ENCODE data around the gene SMC2. TPM values are rescaled to one million over a fixed set of nuclear protein-coding genes. Genes with fewer than 3 reads are reported as not detected.

SMC2 gene
- total RNA-seq, 2 donors from 2014 or later: 7.9 to 11.0 TPM

- no peak for DNase-seq (ENCODE audit: low spot score)
- no peaks in the 10 kb centered on the region for H3K27me3 ChIP-seq (replicated peaks; ENCODE audit: insufficient read depth)
- H3K27ac ChIP-seq: no peak overlapping the region
- H3K4me3 ChIP-seq: no peak overlapping the region
- no peak for TF ChIP-seq CTCF (IDR thresholded peaks at IDR 0.05)
- no peak for TF ChIP-seq POLR2AphosphoS5 (IDR thresholded peaks at IDR 0.05)
- no peak for TF ChIP-seq POLR2A (IDR thresholded peaks at IDR 0.05)
- H3K9me3 ChIP-seq: no peaks in the 10 kb centered on the region
- no peaks in the 10 kb centered on the region for H3K4me1 ChIP-seq (replicated peaks)
- H3K36me3 ChIP-seq: no peaks in the 10 kb centered on the region
- intact Hi-C loops (cut with DNase I): no loop called here
Observed at GRCh38 chr9:104177676-104178075, 83.6 kb downstream of the SMC2 start.
